Measurements from ENCODE around the gene KDM6B.
A peak's percentile ranks its signal among the peaks of the same experiment; 100 is the strongest.

KDM6B gene

DNA sequence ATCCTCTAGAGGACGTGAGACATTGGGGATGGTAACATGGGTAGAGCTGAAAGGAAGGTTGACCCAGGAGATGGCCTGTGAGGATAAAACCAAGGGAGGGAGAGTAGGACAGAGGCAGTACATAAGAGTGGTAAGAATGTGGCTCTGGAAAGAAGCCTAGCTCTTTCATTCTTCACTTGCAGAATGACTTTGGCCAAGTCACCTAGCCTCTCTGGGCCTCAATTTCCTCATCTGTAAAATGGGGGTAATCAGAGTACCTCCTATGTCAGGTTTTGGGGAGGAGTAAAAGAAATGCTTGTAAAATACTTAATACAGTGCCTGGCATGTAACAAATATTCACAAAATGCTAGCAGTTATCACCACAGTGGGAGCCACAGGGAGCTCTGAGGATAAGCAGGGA, 6.9 kb downstream of the KDM6B start:
- no peak for DNase-seq (ENCODE audit: low read depth)

DNA sequence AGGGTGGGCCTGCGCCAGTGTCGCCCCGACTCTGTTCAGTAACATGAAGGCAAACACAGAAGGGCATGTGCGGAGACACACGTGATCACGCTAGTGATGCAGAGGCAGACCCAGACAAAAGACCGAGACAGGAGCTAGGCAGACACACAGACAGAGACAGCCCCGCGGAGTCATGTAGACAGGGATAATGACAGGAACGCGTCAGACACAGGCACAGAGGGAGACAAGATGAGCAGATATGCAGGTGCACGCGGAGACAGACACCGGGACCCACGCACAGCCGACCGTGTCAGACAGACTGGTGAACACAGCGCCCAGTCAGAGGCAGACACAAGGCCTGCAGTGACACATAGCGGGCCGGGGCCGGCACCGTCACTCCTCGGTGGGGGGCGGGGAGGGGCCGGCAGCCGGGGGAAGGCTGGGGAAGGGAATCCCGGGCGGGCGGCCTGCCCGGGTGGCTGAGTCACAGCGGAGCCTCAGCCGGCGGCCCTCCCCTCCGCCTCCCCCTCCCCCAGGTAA, 7.4 kb downstream of the KDM6B start:
- DNase-seq (ENCODE audit: low read depth), result peak; percentile 92

DNA sequence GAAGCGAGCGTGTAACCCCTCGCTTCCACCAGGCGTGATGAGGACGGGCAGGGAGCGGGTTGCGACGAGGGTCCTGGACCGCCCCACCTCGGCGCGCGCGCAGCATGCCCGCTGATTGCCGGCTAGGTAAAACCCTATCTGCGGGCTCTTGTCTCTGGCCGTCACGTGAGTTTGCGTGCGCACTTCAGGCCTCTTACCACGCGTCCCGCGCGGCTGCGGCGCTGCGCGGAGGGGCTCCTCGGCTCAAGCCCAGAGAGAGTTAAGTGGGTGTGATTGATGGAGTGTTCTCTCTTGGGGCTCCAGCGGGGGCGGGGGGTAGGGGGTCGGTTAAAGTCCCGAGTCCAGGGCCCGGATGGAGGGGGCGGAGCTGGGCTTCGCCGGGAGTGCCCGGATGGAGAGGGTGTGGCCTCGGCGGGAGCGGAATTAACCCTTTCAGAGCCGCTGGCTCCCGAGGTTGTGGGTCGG, 7.9 kb downstream of the KDM6B start:
- DNase-seq (ENCODE audit: low read depth), result peak; percentile 79

DNA sequence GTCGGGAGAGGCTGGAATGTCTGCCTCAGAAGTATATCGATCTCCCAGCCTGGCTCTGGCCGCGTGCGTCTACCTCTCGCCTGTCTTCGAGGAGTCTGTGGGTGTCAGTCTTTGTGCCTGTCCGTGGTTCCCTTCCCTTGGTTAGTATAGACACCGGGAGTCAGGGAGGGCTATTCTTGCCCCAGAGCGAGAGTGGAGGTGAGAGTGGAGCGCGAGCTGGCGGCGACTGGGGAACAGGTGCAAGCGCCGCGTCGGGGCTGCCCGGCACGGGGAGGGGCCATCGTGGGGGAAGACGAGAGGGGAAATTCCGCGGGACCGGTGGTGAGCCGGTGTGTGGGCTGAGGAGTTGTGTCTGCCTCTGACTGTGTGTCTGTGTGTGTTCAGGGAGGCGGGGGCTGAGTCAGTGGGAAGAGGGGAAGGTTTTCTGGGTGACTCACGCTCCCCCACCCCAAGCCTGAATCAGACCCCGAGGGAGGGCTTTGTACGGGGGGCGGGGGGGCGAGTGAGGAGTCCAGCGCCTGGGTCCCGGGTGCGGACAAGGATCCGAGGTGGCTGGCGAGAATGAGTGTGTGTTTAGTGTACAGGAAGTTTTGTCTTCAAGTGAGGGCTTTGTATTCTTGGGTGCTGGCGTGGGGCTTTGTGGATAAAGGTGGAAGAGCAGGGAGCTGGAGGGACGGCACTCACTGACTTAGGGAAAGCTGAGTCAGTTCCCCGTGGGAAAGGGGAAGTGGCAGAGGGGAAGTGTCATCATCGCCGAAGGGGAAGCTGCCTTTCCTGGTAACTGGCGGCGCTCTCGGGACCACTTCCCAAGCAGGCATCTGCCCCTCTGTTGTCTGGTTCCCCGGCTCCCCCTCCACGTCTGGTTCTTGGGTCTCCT, 8.6 kb downstream of the KDM6B start:
- DNase-seq (ENCODE audit: low read depth), result peak; percentile 95

DNA sequence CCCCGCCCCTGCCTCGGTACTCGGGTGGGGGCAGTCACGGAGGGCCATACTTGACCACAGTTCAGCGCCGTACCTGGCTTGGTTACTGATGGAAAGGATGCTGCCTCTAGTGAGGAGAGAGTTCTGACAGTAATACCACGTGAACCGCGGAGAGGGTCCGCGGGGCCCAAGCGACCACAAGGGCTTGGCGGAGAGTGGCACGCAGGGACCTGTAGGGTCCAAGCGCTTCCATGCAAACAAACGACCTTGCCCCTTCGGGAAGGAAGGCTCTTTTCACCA, 9.2 kb downstream of the KDM6B start:
- peak; percentile 47 for DNase-seq (ENCODE audit: low read depth)

DNA sequence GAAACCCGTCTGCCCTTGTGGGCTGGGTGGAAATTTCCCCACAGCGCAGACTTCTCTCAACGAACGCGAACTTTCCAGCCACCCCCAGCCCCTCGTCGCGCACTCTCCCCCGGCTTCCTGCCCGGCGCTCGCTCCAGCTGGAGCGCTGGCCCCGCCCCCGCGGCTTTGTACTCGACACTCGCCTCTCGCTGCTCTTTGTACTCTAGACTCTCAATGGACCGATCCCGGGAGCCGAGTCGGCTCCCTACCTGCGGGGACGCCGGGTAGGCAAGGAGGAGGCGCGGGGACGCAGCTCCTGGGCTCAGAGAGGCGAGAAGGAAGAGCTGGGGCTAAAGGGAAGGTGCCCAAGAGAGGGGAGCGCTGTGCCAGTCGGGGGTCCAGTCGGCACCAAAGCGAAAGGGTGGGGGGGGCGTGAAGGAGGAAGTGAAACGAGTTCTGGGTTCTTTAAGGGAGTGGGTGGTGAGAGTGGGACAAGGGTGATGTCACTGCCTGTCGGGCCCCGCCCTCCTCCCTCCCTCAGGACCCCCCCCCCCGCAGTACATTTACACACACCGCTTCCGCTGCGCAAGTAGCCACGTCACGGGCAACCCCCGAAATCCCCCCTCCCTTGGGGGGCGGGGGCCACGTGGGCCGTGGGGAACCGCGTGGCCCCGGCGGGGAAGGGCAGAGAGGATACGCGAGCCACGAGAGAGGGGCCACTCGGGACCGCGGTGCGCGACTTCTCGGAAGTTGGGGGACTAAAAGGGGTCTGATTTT, 9.7 kb downstream of the KDM6B start:
- peak; percentile 83 for DNase-seq (ENCODE audit: low read depth)

DNA sequence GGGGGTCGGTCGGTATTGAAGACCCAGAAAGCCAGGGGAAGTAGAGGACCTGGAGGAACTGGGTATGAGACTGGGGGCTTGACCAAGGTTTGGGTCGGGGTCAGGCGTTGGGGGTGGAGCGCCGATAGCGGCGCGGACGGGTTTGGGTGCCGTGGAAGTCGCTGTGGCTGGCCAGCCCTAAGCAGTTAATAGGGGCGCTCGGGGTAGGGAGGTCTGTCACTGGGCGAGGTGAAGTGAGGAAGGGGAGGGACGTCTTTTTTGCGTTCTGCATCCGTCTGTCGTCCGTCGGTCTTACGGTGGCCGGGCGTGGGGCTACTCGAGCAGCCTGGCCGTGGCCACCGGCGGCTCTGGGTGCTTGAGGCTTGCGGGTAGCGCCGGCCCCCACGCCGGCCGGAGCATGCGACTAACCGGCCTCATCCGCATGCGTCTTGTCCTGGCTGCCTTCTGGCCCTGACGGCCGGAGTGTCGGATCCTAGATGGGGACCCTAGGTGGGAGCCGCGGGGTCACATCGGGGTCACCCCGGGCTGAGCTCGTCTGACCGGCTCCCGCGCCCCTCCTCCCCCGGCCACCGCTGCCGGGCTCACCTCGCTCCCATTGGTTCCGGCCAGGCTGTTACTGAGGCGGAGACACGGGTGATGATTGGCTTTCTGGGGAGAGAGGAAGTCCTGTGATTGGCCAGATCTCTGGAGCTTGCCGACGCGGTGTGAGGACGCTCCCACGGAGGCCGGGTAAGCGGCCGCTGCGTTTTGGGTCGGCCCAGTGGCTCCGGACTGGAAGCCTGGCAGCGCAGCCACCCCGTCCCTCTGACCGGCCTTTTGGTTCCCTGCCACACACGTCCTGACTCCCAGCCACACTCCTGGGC, 10.5 kb downstream of the KDM6B start:
- peak; percentile 80 for DNase-seq (ENCODE audit: low read depth)

DNA sequence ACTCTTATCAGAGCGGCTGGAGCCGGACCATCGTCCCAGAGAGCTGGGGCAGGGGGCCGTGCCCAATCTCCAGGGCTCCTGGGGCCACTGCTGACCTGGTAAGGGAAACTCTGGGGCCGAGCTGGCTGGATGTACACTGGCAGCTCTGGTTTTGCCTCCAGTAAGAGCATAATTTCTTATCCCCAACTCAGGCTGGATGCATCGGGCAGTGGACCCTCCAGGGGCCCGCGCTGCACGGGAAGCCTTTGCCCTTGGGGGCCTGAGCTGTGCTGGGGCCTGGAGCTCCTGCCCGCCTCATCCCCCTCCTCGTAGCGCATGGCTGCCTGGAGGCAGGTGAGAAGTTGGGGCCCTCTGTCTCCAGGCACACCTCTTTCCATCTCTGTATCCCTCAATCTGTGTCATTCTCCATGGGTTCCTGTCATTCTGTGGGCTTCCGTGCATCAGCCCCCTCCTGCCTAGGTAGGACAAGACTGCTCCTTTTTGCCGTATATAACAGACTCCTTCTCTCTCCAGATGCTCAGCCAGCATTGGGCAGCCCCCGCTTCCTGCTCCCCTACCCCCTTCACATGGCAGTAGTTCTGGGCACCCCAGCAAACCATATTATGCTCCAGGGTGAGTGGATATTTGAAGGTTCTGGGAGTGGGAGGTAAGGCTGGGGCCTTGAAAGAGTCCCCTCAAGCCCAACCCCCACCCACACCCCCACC, 11.5 kb downstream of the KDM6B start:
- no peak for DNase-seq (ENCODE audit: low read depth)

DNA sequence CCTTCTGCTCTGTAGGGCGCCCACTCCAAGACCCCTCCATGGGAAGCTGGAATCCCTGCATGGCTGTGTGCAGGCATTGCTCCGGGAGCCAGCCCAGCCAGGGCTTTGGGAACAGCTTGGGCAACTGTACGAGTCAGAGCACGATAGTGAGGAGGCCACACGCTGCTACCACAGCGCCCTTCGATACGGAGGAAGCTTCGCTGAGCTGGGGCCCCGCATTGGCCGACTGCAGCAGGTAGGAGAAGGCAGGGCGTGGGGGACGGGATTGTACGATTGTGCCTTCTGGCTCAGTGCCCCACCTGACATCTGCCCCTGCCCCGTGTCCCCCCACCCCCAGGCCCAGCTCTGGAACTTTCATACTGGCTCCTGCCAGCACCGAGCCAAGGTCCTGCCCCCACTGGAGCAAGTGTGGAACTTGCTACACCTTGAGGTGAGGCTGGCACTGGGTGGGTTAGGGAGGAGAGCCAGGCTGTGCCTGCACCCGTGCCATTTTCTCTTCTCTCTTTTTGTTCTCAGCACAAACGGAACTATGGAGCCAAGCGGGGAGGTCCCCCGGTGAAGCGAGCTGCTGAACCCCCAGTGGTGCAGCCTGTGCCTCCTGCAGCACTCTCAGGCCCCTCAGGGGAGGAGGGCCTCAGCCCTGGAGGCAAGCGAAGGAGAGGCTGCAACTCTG, 12.2 kb downstream of the KDM6B start:
- no peak for DNase-seq (ENCODE audit: low read depth)

DNA sequence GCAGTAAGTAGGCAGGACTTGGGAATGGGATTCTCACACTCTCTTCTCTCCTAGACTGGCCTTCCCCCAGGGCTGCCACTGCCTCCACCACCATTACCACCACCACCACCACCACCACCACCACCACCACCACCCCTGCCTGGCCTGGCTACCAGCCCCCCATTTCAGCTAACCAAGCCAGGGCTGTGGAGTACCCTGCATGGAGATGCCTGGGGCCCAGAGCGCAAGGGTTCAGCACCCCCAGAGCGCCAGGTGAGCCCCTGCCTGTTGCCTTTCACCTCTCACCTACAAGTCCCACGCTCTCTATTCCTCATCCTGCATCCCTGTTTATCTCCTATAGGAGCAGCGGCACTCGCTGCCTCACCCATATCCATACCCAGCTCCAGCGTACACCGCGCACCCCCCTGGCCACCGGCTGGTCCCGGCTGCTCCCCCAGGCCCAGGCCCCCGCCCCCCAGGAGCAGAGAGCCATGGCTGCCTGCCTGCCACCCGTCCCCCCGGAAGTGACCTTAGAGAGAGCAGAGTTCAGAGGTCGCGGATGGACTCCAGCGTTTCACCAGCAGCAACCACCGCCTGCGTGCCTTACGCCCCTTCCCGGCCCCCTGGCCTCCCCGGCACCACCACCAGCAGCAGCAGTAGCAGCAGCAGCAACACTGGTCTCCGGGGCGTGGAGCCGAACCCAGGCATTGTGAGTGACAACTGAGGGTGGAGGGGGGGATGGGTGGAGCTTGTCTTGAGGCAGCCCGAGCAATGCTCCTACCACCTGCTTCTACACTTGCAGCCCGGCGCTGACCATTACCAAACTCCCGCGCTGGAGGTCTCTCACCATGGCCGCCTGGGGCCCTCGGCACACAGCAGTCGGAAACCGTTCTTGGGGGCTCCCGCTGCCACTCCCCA, 13.0 kb downstream of the KDM6B start:
- no peak for DNase-seq (ENCODE audit: low read depth)

DNA sequence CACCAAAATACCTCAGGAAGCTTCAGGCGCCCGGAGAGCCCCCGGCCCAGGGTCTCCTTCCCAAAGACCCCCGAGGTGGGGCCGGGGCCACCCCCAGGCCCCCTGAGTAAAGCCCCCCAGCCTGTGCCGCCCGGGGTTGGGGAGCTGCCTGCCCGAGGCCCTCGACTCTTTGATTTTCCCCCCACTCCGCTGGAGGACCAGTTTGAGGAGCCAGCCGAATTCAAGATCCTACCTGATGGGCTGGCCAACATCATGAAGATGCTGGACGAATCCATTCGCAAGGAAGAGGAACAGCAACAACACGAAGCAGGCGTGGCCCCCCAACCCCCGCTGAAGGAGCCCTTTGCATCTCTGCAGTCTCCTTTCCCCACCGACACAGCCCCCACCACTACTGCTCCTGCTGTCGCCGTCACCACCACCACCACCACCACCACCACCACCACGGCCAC, 14.1 kb downstream of the KDM6B start:
- no peak for DNase-seq (ENCODE audit: low read depth)

DNA sequence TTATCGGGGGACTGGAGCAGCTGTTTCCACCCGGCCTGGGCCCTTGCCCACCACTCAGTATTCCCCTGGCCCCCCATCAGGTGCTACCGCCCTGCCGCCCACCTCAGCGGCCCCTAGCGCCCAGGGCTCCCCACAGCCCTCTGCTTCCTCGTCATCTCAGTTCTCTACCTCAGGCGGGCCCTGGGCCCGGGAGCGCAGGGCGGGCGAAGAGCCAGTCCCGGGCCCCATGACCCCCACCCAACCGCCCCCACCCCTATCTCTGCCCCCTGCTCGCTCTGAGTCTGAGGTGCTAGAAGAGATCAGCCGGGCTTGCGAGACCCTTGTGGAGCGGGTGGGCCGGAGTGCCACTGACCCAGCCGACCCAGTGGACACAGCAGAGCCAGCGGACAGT, 14.7 kb downstream of the KDM6B start:
- DNase-seq (ENCODE audit: low read depth), result no peak

DNA sequence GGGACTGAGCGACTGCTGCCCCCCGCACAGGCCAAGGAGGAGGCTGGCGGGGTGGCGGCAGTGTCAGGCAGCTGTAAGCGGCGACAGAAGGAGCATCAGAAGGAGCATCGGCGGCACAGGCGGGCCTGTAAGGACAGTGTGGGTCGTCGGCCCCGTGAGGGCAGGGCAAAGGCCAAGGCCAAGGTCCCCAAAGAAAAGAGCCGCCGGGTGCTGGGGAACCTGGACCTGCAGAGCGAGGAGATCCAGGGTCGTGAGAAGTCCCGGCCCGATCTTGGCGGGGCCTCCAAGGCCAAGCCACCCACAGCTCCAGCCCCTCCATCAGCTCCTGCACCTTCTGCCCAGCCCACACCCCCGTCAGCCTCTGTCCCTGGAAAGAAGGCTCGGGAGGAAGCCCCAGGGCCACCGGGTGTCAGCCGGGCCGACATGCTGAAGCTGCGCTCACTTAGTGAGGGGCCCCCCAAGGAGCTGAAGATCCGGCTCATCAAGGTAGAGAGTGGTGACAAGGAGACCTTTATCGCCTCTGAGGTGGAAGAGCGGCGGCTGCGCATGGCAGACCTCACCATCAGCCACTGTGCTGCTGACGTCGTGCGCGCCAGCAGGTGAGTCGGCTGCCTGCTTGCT, 15.2 kb downstream of the KDM6B start:
- no peak for DNase-seq (ENCODE audit: low read depth)

DNA sequence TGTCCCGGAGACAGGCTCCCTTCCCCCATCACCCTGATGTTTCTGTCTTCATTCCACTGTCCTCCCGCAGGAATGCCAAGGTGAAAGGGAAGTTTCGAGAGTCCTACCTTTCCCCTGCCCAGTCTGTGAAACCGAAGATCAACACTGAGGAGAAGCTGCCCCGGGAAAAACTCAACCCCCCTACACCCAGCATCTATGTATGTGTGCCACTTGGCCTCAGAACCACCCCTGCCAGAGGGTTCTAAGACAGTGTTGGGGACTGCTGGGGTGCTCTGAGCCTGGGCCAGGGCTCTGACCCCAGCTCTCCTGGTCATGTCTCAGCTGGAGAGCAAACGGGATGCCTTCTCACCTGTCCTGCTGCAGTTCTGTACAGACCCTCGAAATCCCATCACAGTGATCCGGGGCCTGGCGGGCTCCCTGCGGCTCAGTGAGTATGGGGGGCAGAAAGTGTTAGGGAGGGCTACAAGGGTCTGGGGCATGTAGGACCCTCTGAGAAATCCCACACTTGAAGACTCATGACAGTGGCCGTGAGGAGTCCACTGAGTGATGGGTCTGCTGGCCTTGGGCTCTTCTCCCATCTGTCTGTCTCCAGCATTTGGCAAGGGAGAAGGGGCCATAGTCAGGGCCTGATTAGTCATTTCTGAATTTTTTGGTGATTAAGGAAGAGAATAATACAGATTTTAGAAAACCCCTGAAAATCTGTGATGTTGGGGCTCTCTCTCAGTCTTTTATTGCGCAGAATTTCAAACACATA, 15.9 kb downstream of the KDM6B start:
- no peak for DNase-seq (ENCODE audit: low read depth)

DNA sequence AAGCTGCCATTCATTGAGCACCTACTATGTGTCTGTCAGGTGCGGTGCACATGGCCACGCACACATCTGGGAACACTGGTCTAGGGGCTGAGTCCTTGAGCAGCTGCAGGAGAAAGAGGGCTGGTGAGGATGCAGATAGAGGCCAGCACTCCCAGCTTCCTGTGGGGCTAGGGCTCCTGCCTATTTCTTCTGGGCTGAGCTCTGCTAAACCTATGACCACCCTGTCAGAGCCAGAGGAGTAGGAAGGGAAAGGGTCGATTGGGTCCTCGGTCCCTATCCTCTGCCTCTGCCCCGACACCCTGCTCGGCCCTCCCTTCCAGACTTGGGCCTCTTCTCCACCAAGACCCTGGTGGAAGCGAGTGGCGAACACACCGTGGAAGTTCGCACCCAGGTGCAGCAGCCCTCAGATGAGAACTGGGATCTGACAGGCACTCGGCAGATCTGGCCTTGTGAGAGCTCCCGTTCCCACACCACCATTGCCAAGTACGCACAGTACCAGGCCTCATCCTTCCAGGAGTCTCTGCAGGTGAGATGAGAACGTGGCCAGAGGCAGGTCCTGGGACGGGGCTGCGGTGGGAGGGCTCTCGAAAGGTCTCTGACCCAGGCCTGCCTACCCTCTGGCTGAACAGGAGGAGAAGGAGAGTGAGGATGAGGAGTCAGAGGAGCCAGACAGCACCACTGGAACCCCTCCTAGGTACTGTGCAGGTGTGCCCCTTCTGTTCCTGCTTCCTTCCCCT, 16.9 kb downstream of the KDM6B start:
- DNase-seq (ENCODE audit: low read depth), result no peak

DNA sequence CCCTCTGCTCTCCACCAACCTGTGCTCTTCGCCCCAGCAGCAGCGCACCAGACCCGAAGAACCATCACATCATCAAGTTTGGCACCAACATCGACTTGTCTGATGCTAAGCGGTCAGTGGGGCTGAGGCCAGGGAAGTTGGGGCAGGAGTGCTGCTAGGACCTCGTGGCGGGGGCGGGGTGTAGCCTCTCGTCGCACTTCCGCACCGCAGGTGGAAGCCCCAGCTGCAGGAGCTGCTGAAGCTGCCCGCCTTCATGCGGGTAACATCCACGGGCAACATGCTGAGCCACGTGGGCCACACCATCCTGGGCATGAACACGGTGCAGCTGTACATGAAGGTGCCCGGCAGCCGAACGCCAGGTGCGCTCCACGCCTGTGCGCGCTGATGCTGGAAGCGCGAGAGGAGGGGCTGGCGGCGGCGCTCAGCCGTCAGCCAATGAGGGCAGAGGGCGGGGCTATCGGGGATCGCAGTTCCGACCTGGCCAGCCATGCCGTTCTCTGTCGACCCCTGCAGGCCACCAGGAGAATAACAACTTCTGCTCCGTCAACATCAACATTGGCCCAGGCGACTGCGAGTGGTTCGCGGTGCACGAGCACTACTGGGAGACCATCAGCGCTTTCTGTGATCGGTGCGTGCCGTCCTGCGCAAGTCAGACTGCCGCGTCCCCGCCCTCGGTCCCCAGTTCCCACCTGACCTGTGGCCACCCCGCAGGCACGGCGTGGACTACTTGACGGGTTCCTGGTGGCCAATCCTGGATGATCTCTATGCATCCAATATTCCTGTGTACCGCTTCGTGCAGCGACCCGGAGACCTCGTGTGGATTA, 17.6 kb downstream of the KDM6B start:
- DNase-seq (ENCODE audit: low read depth), result peak; percentile 88

DNA sequence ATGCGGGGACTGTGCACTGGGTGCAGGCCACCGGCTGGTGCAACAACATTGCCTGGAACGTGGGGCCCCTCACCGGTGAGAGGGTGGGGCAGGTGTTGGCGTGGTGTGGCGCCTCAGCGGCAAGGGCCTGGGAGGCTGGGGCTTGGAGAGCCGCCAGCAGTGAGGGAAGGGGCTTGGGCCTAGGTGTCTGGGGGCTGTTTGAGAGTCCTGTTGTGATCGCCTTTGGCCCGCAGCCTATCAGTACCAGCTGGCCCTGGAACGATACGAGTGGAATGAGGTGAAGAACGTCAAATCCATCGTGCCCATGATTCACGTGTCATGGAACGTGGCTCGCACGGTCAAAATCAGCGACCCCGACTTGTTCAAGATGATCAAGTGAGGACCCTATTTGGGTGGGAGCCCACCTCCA, 18.2 kb downstream of the KDM6B start:
- no peak for DNase-seq (ENCODE audit: low read depth)

Measured in stimulated activated CD8-positive, alpha-beta memory T cell treated with anti-CD3 and anti-CD28 coated beads, Interleukin-4, amount 100 ng/mL, for 24 hours (primary cell).